ENCODE measurements around the gene ADGRG1.

DNA sequence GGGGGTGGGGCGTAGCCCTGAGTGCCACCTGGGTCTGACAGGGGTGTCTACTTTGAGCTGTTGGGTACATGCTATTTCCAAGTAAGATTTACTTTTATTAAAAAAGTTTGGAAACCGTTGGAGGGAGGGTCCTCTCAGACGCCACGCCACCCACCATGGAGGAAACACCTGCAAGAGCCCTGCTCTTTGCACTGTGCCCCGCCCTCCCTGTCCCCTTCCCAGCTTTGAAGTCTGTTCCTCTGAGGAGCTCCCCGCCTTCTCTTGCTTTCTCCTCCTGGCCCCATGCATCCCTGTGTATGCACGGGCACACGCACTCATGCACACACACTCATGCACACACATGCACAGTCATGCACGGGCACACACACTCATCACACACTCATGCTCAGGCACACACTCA lies 15.5 kb downstream of the ADGRG1 start:
- TF ChIP-seq, protein P1, sequence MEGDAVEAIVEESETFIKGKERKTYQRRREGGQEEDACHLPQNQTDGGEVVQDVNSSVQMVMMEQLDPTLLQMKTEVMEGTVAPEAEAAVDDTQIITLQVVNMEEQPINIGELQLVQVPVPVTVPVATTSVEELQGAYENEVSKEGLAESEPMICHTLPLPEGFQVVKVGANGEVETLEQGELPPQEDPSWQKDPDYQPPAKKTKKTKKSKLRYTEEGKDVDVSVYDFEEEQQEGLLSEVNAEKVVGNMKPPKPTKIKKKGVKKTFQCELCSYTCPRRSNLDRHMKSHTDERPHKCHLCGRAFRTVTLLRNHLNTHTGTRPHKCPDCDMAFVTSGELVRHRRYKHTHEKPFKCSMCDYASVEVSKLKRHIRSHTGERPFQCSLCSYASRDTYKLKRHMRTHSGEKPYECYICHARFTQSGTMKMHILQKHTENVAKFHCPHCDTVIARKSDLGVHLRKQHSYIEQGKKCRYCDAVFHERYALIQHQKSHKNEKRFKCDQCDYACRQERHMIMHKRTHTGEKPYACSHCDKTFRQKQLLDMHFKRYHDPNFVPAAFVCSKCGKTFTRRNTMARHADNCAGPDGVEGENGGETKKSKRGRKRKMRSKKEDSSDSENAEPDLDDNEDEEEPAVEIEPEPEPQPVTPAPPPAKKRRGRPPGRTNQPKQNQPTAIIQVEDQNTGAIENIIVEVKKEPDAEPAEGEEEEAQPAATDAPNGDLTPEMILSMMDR (IDR thresholded peaks at IDR 0.05; ENCODE audit: low read length) = no peak
- TF ChIP-seq EZH2 (optimal IDR thresholded peaks at IDR 0.05; ENCODE audit: low read depth, low read length) = no peak
